GM12801 (cell line): Measurements from ENCODE around the gene MC1R.

Source experiments
- CTCF ChIP-seq: IDR thresholded peaks from one replicate; pipeline ENCODE4 v1.5.1; 2011; ENCODE audit warnings: control low read depth; ENCODE audit not compliant: insufficient read length; ENCODE audit errors: extremely low read depth

Gene MC1R

GRCh38 chr16:89907055-89907814 is 11.4 kb upstream of the MC1R start:
- TF ChIP-seq CTCF = no peak

GRCh38 chr16:89908236-89908635 is 10.4 kb upstream of the MC1R start:
- no peak for TF ChIP-seq CTCF

GRCh38 chr16:89909777-89910716 is 8.6 kb upstream of the MC1R start:
- TF ChIP-seq CTCF = no peak

GRCh38 chr16:89910717-89911354 is 7.8 kb upstream of the MC1R start:
- TF ChIP-seq CTCF = no peak

GRCh38 chr16:89911375-89911774 is 7.3 kb upstream of the MC1R start:
- no peak for TF ChIP-seq CTCF

DNA sequence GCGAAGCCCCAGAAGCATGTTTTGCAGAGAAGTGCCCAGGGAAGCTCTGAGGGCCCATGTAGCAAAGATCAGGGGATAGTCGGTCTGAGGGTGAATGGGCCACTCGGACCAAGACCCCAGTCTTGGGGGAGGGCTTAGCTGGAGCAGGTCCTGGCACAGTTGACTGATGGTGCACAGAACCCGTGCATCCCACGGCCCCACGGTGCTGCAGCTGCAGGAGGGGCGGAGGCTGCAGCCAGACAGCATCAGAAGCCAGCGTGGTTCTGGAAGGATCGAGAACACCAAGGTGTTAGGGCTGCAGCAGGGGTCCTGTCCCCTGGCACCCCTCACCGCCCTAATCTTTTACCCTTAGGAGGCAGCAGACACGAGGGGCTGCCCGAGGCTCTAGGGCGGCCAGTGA is 6.5 kb upstream of the MC1R start:
- TF ChIP-seq CTCF = no peak

- TF ChIP-seq CTCF = no peak
Measured at GRCh38 chr16:89912627-89913026, 6.0 kb upstream of the MC1R start.
